SU-DHL-6 (cell line): ENCODE data around the gene IL12RB2.

Experiments used
- CTCF ChIP-seq: fragments of 200-600 bp; sonication (generic); IDR thresholded peaks from one replicate; pipeline ENCODE4 v1.5.1; 2017; ENCODE audit warnings: antibody characterized with exemption, mild to moderate bottlenecking, low read length, moderate library complexity; ENCODE audit not compliant: insufficient read depth, poor library complexity, severe bottlenecking
- EZH2phosphoT487 ChIP-seq: fragments of 200-600 bp; sonication (generic), shearing (Covaris generic); conservative IDR thresholded peaks from 2 replicates; pipeline ENCODE4 v1.6.1; 2018; ENCODE audit warnings: mild to moderate bottlenecking, antibody characterized with exemption, low read length, moderate library complexity, mixed read lengths

- TF ChIP-seq CTCF, result no peak
- TF ChIP-seq EZH2phosphoT487, result no peak
These were observed 34.6 kb downstream of the IL12RB2 start for GRCh38 chr1:67342076-67342890.
